ENCODE measurements around the gene IGIP.

DNA sequence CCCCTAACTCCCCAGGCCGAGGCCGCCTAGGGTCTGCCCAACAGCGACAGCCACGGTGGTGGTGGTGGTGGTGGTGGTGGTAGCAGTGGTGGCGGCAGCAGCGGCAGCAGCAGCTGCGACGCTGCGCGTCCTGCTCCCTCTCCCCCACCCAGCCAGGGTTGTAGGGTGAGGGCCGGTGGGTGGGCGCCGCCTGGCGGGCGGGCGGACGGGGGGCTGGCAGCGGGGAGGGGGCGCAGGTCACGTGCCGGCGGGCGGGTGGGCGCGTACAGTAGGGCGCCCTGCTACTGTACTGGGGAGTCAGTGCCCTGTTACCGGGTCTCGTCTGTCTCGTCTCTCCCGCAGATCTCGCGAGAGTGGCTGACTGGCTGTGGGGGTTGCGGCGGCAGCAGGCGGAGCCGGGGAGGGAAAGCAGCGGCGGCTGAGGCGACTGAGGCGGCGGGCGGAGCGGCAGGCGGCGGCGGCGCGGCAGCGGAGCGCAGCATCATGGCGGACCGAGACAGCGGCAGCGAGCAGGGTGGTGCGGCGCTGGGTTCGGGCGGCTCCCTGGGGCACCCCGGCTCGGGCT, 12.0 kb upstream of the IGIP start, which contains the start of gene PURA:
- TF ChIP-seq, protein P1, sequence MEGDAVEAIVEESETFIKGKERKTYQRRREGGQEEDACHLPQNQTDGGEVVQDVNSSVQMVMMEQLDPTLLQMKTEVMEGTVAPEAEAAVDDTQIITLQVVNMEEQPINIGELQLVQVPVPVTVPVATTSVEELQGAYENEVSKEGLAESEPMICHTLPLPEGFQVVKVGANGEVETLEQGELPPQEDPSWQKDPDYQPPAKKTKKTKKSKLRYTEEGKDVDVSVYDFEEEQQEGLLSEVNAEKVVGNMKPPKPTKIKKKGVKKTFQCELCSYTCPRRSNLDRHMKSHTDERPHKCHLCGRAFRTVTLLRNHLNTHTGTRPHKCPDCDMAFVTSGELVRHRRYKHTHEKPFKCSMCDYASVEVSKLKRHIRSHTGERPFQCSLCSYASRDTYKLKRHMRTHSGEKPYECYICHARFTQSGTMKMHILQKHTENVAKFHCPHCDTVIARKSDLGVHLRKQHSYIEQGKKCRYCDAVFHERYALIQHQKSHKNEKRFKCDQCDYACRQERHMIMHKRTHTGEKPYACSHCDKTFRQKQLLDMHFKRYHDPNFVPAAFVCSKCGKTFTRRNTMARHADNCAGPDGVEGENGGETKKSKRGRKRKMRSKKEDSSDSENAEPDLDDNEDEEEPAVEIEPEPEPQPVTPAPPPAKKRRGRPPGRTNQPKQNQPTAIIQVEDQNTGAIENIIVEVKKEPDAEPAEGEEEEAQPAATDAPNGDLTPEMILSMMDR (IDR thresholded peaks at IDR 0.05; ENCODE audit: low read depth, low read length, poor library complexity, severe bottlenecking): peak; percentile 50
- TF ChIP-seq EZH2phosphoT487 (IDR thresholded peaks at IDR 0.05; ENCODE audit: borderline replicate concordance, low read length): no peak

Measured in DOHH2 (cell line).